Cardiac fibroblast (primary cell): ENCODE data around the gene VRK1.
A peak's percentile ranks its signal among the peaks of the same experiment; 100 is the strongest.

ENCODE experiments used
- DNase-seq, 2 donors: peaks; one replicate each; pipeline versions ENCODE4 v3.0.0 to v3.0.0-alpha.2; 2010; ENCODE audit warnings: low read depth in 2 of 2
- H3K4me3 ChIP-seq, 2 donors: replicated peaks in 1 of 2; 1 replicate in 1 of 2; 2 replicates in 1 of 2; pipeline ENCODE4 v1.5.1; 2011; ENCODE audit warnings: low read depth in 2 of 2, low read length in 2 of 2, mild to moderate bottlenecking in 2 of 2, moderate library complexity in 1 of 2
- TF ChIP-seq, protein P1 (sequence below): IDR thresholded peaks from one replicate; pipeline ENCODE4 v1.5.1; 2011; ENCODE audit warnings: low read depth, mild to moderate bottlenecking, low read length, inconsistent platforms

Gene VRK1

DNA sequence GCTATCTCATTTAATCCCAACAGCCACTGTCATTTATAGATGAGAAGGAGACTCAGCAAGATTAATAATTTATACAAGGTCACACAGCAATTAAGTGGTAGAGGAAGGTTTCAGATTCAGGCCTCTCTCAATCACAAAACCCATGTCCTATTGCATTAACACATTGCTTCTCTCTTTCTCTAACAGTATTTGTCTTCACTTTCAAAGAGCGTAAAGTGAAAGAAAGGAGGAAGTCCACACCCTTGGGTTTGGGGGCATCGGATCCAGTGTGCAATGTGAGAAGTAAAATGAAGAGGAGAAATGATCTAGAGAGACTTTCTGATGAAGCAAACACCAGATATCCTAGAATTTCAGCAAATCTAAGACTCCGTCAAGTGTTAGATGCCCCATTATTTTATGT, 7.0 kb upstream of the VRK1 start:
- DNase-seq, result no peak
- TF ChIP-seq, protein P1, sequence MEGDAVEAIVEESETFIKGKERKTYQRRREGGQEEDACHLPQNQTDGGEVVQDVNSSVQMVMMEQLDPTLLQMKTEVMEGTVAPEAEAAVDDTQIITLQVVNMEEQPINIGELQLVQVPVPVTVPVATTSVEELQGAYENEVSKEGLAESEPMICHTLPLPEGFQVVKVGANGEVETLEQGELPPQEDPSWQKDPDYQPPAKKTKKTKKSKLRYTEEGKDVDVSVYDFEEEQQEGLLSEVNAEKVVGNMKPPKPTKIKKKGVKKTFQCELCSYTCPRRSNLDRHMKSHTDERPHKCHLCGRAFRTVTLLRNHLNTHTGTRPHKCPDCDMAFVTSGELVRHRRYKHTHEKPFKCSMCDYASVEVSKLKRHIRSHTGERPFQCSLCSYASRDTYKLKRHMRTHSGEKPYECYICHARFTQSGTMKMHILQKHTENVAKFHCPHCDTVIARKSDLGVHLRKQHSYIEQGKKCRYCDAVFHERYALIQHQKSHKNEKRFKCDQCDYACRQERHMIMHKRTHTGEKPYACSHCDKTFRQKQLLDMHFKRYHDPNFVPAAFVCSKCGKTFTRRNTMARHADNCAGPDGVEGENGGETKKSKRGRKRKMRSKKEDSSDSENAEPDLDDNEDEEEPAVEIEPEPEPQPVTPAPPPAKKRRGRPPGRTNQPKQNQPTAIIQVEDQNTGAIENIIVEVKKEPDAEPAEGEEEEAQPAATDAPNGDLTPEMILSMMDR, result no peak
- H3K4me3 ChIP-seq, result no peak overlapping the region

DNA sequence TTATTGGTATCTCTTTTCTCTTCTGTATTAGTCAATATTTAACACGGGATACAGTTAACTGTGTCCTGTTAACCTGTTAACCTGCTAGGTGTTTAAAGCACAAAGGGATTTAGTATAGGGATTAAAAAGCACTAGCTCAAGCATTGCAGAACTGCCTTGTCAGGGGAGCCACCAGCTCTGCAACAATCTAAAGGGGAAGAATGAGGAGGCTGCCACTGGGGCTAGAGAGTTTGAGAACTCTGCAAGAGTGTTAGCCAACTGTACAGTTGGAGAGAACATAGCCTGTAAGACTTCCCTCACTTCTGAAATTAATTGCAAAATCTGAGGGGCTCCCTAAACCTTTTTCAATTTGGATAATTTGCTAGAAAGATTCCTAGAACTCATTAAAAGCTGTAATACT, 6.5 kb upstream of the VRK1 start:
- H3K4me3 ChIP-seq, result no peak overlapping the region
- TF ChIP-seq, protein P1, result no peak
- DNase-seq, result no peak

DNA sequence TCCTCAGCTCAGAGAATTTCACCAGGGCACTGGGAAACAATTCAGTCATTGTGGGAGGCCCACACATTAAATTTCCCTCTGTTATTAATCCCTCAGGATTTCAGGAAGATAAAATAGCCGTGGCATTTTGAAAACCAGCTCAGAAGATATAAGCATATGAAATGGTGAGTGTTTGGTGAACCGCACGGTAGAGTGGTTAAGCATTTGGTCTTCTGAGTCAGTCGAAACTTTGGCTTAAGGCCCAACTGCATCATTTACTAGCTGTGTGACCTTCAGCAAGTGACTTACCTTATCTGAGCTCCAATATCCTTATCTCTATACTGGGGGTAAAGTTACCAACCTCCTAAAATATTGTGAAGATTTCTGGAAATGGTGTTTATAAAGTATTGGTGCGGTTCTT, 5.2 kb upstream of the VRK1 start:
- no peak overlapping the region for H3K4me3 ChIP-seq
- TF ChIP-seq, protein P1, result no peak
- DNase-seq, result peak; percentile 10 to 11

DNA sequence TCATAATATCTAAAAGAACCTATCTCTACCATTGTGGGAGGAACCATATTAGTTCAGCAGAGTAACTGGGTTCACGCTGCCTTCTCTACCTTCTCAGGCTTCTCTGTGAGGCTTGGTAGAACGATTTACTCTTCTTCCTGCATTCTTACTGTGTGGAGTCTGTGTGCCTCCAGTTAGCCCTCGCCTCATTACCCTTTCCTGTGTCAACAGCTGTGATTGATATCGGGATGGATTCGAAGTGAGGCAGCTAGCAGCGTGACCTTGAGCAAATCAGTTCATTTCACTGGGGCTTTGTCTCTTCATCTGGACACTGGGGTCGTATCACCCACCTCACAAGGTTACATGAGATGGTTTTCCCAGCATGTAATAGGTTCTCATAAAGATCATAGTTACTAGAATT, 4.6 kb upstream of the VRK1 start:
- TF ChIP-seq, protein P1, result no peak
- no peak overlapping the region for H3K4me3 ChIP-seq
- no peak for DNase-seq

DNA sequence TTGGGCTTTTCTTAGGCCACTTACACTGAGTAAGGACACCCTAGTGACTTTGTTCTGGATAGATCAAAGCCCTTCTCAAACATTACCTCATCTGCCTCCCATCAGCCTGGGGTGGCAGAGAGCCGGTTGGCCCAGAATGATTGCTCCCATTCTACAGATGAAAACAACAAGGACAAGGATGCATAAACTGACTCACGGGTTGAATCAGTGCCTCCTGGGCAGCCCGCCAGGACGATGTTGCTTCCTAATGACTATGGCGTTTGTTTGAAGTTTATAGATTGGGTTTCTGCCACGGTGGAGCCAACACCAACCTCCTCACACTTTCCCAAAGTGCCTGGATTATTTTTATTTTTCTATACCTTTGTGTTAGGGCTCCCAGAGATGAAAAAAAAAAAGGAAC, 3.6 kb upstream of the VRK1 start:
- peak in 1 of 2 donors; percentile 14 for DNase-seq
- TF ChIP-seq, protein P1, result no peak
- no peak overlapping the region for H3K4me3 ChIP-seq

DNA sequence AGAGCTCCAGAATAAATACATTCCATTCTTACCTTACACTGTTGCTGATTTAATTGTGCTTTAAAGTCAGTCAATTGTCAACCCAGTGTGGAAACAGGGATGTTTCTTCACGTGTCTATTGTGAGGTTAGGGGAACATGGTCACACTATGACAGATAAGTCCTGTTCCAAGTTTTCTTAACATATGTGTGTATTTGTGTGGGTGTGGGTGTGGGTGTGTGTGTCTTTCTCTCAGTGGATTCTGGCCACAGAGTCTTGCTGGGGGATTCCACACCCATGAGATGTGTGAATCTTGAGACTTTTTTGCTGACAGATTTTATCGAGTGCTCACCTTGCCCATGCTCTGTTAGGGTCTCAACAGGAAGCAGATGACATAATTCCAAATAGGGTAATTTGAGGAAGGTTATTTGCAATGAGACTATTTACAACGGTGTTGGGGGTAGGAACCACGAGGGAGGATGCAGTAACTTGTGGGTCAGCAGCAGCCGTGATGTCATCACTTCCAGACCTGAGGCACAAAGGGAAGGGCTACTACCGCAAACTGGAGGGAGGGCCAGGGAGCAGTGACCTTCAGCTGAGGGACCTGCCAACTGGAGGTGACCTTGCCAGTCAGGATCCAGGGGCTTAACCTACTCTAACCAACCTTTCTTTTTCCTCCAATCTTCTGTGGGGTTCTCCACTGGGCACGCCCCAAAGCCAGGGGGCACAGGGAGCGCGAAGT, 1.9 kb upstream of the VRK1 start:
- no peak for DNase-seq
- no peak overlapping the region for H3K4me3 ChIP-seq
- TF ChIP-seq, protein P1, result no peak
